T-cell (primary cell): ENCODE results near the gene FAM234B. TPM values are rescaled to one million over a fixed set of nuclear protein-coding genes. Genes with fewer than 3 reads are reported as not detected.

ENCODE experiments used
- ATAC-seq, 4 experiments: fragments of 200-7000 bp in 3 of 4; fragments of 150-1000 bp in 1 of 4; cut with Tn5 transposase; replicated peaks in 1 of 4; 1 replicate in 3 of 4; 2 replicates in 1 of 4; pipeline ENCODE4 v1.10.0; 2021; ENCODE audit warnings: moderate library complexity in 3 of 4, mild to moderate bottlenecking in 2 of 4, moderate number of reproducible peaks in 1 of 4
- CTCF ChIA-PET, 2 donors: fragments of 300-600 bp; sonication (Branson Sonifier 250); formaldehyde crosslinking; loops; one replicate each; lab custom pipeline; 2022; ENCODE audit warnings: antibody characterized with exemption in 2 of 2; lab: Charles Lee
- POLR2A ChIA-PET, 2 donors: fragments of 300-600 bp; sonication (Branson Sonifier 250); formaldehyde crosslinking; loops; one replicate each; lab custom pipeline; 2022; ENCODE audit warnings: antibody characterized with exemption in 2 of 2; lab: Charles Lee
- DNase-seq, 35 experiments: peaks; one replicate each; pipeline versions ENCODE4 v3.0.0 to v3.0.0-alpha.2; 2013 to 2023
- H3K27ac ChIP-seq: one replicate; pipeline ENCODE4 v1.5.1; 2013; ENCODE audit warnings: low read length
- H3K27me3 ChIP-seq, 2 experiments: replicated peaks in 1 of 2; 1 replicate in 1 of 2; 2 replicates in 1 of 2; pipeline versions ENCODE4 v1.6.1 to v1.7.0; 2013; ENCODE audit warnings: low read length in 1 of 2, mixed read lengths in 1 of 2; ENCODE audit not compliant: control insufficient read depth in 2 of 2, insufficient read depth in 2 of 2; ENCODE audit errors: extremely low read depth in 1 of 2
- H3K36me3 ChIP-seq, 2 donors: 1 replicate in 1 of 2; 2 replicates in 1 of 2; pipeline versions ENCODE4 v1.6.1 to v1.7.0; 2013; ENCODE audit warnings: low read length in 1 of 2; ENCODE audit not compliant: control insufficient read depth in 2 of 2, insufficient read depth in 1 of 2; ENCODE audit errors: extremely low read depth in 1 of 2
- H3K4me1 ChIP-seq, 2 experiments: 1 replicate in 1 of 2; 2 replicates in 1 of 2; pipeline versions ENCODE4 v1.6.1 to v1.7.0; 2013; ENCODE audit warnings: low read length in 2 of 2, mixed read lengths in 1 of 2; ENCODE audit not compliant: insufficient read depth in 2 of 2, control insufficient read depth in 1 of 2; ENCODE audit errors: extremely low read depth in 1 of 2
- H3K4me3 ChIP-seq, 2 donors: 1 replicate in 1 of 2; 2 replicates in 1 of 2; pipeline versions ENCODE4 v1.5.1 to v1.7.0; 2013; ENCODE audit warnings: mild to moderate bottlenecking in 2 of 2, low read length in 1 of 2, moderate library complexity in 1 of 2; ENCODE audit not compliant: control insufficient read depth in 1 of 2; ENCODE audit errors: extremely low read depth in 1 of 2
- H3K9me3 ChIP-seq: 2 replicates; pipeline ENCODE4 v1.7.0; 2013
- H3K27ac Mint-ChIP-seq, 2 donors: one replicate each; pipeline ENCODE4 v1.8.0; 2020 to 2021; ENCODE audit warnings: mild to moderate bottlenecking in 2 of 2, mixed read lengths in 2 of 2
- H3K27me3 Mint-ChIP-seq, 2 donors: one replicate each; pipeline ENCODE4 v1.8.0; 2021 to 2022; ENCODE audit warnings: mixed read lengths in 2 of 2
- H3K36me3 Mint-ChIP-seq: one replicate; pipeline ENCODE4 v1.8.0; 2021; ENCODE audit warnings: mixed read lengths
- H3K4me1 Mint-ChIP-seq, 3 donors: one replicate each; pipeline ENCODE4 v1.8.0; 2020 to 2022; ENCODE audit warnings: mixed read lengths in 3 of 3, mild to moderate bottlenecking in 1 of 3
- H3K4me3 Mint-ChIP-seq, 3 donors: one replicate each; pipeline ENCODE4 v1.8.0; 2020 to 2022; ENCODE audit warnings: mild to moderate bottlenecking in 3 of 3, mixed read lengths in 3 of 3, moderate library complexity in 3 of 3
- H3K9me3 Mint-ChIP-seq, 3 donors: one replicate each; pipeline ENCODE4 v1.8.0; 2020 to 2022; ENCODE audit warnings: mixed read lengths in 3 of 3
- WGBS: methylation state at CpG from one replicate; pipeline ENCODE4 v1.1.5; 2013; ENCODE audit warnings: missing lambda C conversion rate; ENCODE audit not compliant: insufficient coverage; 5-methylcytosine and 5-hydroxymethylcytosine counted together
- total RNA-seq, 35 experiments: library from RNA in 6 of 35; stranded (reverse) in 6 of 35; fragments of 120-200 nt in 1 of 35; gene quantifications; one replicate each; pipeline versions ENCODE4 v1.2.1 to v1.2.4 and lab custom pipeline; 2013 to 2026

The FAM234B gene
- total RNA-seq, 5 donors from 2014 or later (not counting 1 experiment from before 2014, with no cell fraction given), result 4.3 to 5.8 (median 4.6) TPM

- H3K4me3 ChIP-seq, result no peak overlapping the region
- ChIA-PET CTCF (interaction anchor here in 1 of 2 donors (1.3 kb wide), 1 partner anchor 108 kb away, joined by 5 read pairs; no protein-coding TSS in a partner anchor), POLR2A (no interaction called here)
- Mint-ChIP-seq H3K9me3 (peaks cover 0 to 6% (median 0%) of the 10 kb centered on the region in 3 donors), H3K4me3 (no peak overlapping the region), H3K27me3 (no peaks in the 10 kb centered on the region), H3K27ac (peak overlapping the region in 1 of 2 donors; percentile 7), H3K4me1 (peaks cover 25 to 33% (median 33%) of the 10 kb centered on the region in 3 donors), H3K36me3 (no peaks in the 10 kb centered on the region)
- no peaks in the 10 kb centered on the region for H3K36me3 ChIP-seq
- no CpG with 5 or more reads among the region's 3 CpGs for WGBS
- H3K27ac ChIP-seq, result no peak overlapping the region
- no peaks in the 10 kb centered on the region for H3K27me3 ChIP-seq
- peaks cover 13 to 19% of the 10 kb centered on the region in 2 experiments for H3K4me1 ChIP-seq
- no peak for DNase-seq
- no peaks in the 10 kb centered on the region for H3K9me3 ChIP-seq
- no peak for ATAC-seq
Observed at GRCh38 chr12:13104409-13104808, 60.2 kb downstream of the FAM234B start.

GRCh38 chr12:13105781-13106180 is 61.6 kb downstream of the FAM234B start:
- ChIA-PET POLR2A (no interaction called here), CTCF (interaction anchor here in 1 of 2 donors (1.7 kb wide), 1 partner anchor 107 kb away, joined by 4 read pairs; no protein-coding TSS in a partner anchor)
- H3K27me3 ChIP-seq, result no peaks in the 10 kb centered on the region
- no peak for ATAC-seq
- no peak overlapping the region for H3K4me3 Mint-ChIP-seq
- H3K27ac ChIP-seq, result no peak overlapping the region
- no peaks in the 10 kb centered on the region for H3K36me3 ChIP-seq
- peaks cover 3 to 10% of the 10 kb centered on the region in 2 experiments for H3K4me1 ChIP-seq
- no peak overlapping the region for H3K4me3 ChIP-seq
- H3K27ac Mint-ChIP-seq, result no peak overlapping the region
- H3K9me3 Mint-ChIP-seq, result peaks cover 0 to 6% (median 0%) of the 10 kb centered on the region in 3 donors
- H3K4me1 Mint-ChIP-seq, result peaks cover 14 to 21% (median 20%) of the 10 kb centered on the region in 3 donors
- H3K36me3 Mint-ChIP-seq, result no peaks in the 10 kb centered on the region
- DNase-seq, result no peak
- no peaks in the 10 kb centered on the region for H3K9me3 ChIP-seq
- no CpG with 5 or more reads among the region's 1 CpG for WGBS
- H3K27me3 Mint-ChIP-seq, result peaks cover 0 to 4% of the 10 kb centered on the region in 2 donors

GRCh38 chr12:13106666-13107065 is 62.5 kb downstream of the FAM234B start:
- peaks cover 0 to 6% (median 0%) of the 10 kb centered on the region in 3 donors for H3K9me3 Mint-ChIP-seq
- ATAC-seq, result no peak
- CTCF ChIA-PET, result interaction anchor here in 1 of 2 donors (1.7 kb wide), 1 partner anchor 106 kb away, joined by 4 read pairs; no protein-coding TSS in a partner anchor

GRCh38 chr12:13112968-13113367 is 68.8 kb downstream of the FAM234B start:
- Histone ChIP-seq H3K27ac (no peak overlapping the region), H3K27me3 (peaks cover 0 to 6% of the 10 kb centered on the region in 2 experiments), H3K4me1 (no peaks in the 10 kb centered on the region), H3K36me3 (no peaks in the 10 kb centered on the region), H3K9me3 (no peaks in the 10 kb centered on the region), H3K4me3 (no peak overlapping the region)
- H3K4me3 Mint-ChIP-seq, result no peak overlapping the region
- H3K27me3 Mint-ChIP-seq, result peaks cover 11 to 13% of the 10 kb centered on the region in 2 donors
- POLR2A ChIA-PET, result no interaction called here
- DNase-seq, result no peak
- H3K9me3 Mint-ChIP-seq, result peaks cover 0 to 6% (median 0%) of the 10 kb centered on the region in 3 donors
- H3K27ac Mint-ChIP-seq, result no peak overlapping the region
- no peaks in the 10 kb centered on the region for H3K36me3 Mint-ChIP-seq
- WGBS, result 73% methylated on average over 4 of the region's 6 CpGs
- H3K4me1 Mint-ChIP-seq, result no peaks in the 10 kb centered on the region
- CTCF ChIA-PET, result no interaction called here
- no peak for ATAC-seq

More at GRCh38 chr12:13106666-13107065, 62.5 kb downstream of the FAM234B start:
- no peaks in the 10 kb centered on the region for H3K27me3 ChIP-seq
- Mint-ChIP-seq H3K27ac (no peak overlapping the region), H3K27me3 (peaks cover 0 to 4% of the 10 kb centered on the region in 2 donors), H3K4me1 (peaks cover 10 to 18% (median 14%) of the 10 kb centered on the region in 3 donors), H3K4me3 (no peak overlapping the region), H3K36me3 (no peaks in the 10 kb centered on the region)
- H3K27ac ChIP-seq, result no peak overlapping the region
- no peaks in the 10 kb centered on the region for H3K36me3 ChIP-seq
- peaks cover 0 to 6% of the 10 kb centered on the region in 2 experiments for H3K4me1 ChIP-seq
- H3K4me3 ChIP-seq, result no peak overlapping the region
- POLR2A ChIA-PET, result no interaction called here
- no peaks in the 10 kb centered on the region for H3K9me3 ChIP-seq
- no CpG with 5 or more reads among the region's 1 CpG for WGBS
- DNase-seq, result no peak

- no peak overlapping the region for H3K27ac Mint-ChIP-seq
- H3K4me3 ChIP-seq, result no peak overlapping the region
- H3K4me3 Mint-ChIP-seq, result no peak overlapping the region
- no peaks in the 10 kb centered on the region for H3K4me1 Mint-ChIP-seq
- H3K4me1 ChIP-seq, result no peaks in the 10 kb centered on the region
- H3K27ac ChIP-seq, result no peak overlapping the region
- POLR2A ChIA-PET, result no interaction called here
- ATAC-seq (no peak), DNase-seq (no peak)
- peaks cover 11 to 13% of the 10 kb centered on the region in 2 donors for H3K27me3 Mint-ChIP-seq
- peaks cover 0 to 6% of the 10 kb centered on the region in 2 experiments for H3K27me3 ChIP-seq
- H3K36me3 ChIP-seq, result no peaks in the 10 kb centered on the region
- 88% methylated on average over 7 of the region's 15 CpGs for WGBS
- CTCF ChIA-PET, result no interaction called here
- H3K9me3 ChIP-seq, result no peaks in the 10 kb centered on the region
- H3K36me3 Mint-ChIP-seq, result no peaks in the 10 kb centered on the region
- H3K9me3 Mint-ChIP-seq, result no peaks in the 10 kb centered on the region
Observed at GRCh38 chr12:13114251-13115052, 70.3 kb downstream of the FAM234B start.

- CTCF ChIA-PET, result interaction anchor here in 1 of 2 donors (0.6 kb wide), 1 partner anchor 96 kb away, joined by 3 read pairs; no protein-coding TSS in a partner anchor
- Mint-ChIP-seq H3K4me3 (no peak overlapping the region), H3K9me3 (no peaks in the 10 kb centered on the region), H3K4me1 (no peaks in the 10 kb centered on the region), H3K27ac (no peak overlapping the region), H3K36me3 (no peaks in the 10 kb centered on the region), H3K27me3 (peaks cover 7 to 13% of the 10 kb centered on the region in 2 donors)
- no peaks in the 10 kb centered on the region for H3K9me3 ChIP-seq
- H3K36me3 ChIP-seq, result no peaks in the 10 kb centered on the region
- POLR2A ChIA-PET, result no interaction called here
- no peak for DNase-seq
- ATAC-seq, result no peak
- 71% methylated on average over 1 of the region's 7 CpGs for WGBS
- H3K4me1 ChIP-seq, result no peaks in the 10 kb centered on the region
- H3K4me3 ChIP-seq, result no peak overlapping the region
- no peak overlapping the region for H3K27ac ChIP-seq
- peaks cover 0 to 6% of the 10 kb centered on the region in 2 experiments for H3K27me3 ChIP-seq
Observed at GRCh38 chr12:13116259-13116658, 72.1 kb downstream of the FAM234B start.
